SK-N-SH (cell line): ENCODE measurements around the gene SIX4. TPM values are rescaled to one million over a fixed set of nuclear protein-coding genes. Genes with fewer than 3 reads are reported as not detected.

Experiments
- CTCF ChIA-PET: fragments of 300-600, 350-600 bp; formaldehyde crosslinking; extraction: SDS; loops from one replicate; lab custom pipeline; 2021; lab: Yijun Ruan, JAX
- POLR2A ChIA-PET: fragments of 350-600 bp; sonication (Branson Sonifier 250); formaldehyde crosslinking; extraction: SDS; loops from one replicate; lab custom pipeline; 2020; ENCODE audit warnings: antibody characterized with exemption, inconsistent platforms; lab: Yijun Ruan, JAX
- DNase-seq: peaks from one replicate; pipeline ENCODE4 v3.0.0; 2012
- H2AFZ ChIP-seq: fragments of 200-600 bp; sonication (generic); 2 replicates; pipeline ENCODE4 v1.8.1; 2016; ENCODE audit warnings: antibody characterized with exemption, mild to moderate bottlenecking, low read depth
- H3F3A ChIP-seq: fragments of 200-600 bp; sonication (generic); replicated peaks from 2 replicates; pipeline ENCODE3; 2016; ENCODE audit warnings: antibody characterized with exemption, mild to moderate bottlenecking; ENCODE audit not compliant: insufficient read depth
- H3K27ac ChIP-seq, 2 experiments: fragments of 200-500 bp in 1 of 2; fragments of 200-600 bp in 1 of 2; sonication (Bioruptor generic) in 1 of 2; sonication (generic), shearing (Covaris generic) in 1 of 2; 2 replicates each; pipeline versions ENCODE4 v1.5.1 to v1.6.1; 2014 to 2016; ENCODE audit warnings: low read depth in 2 of 2, inconsistent platforms in 1 of 2, low read length in 1 of 2, mild to moderate bottlenecking in 1 of 2, mixed read lengths in 1 of 2
- H3K27me3 ChIP-seq: fragments of 200-600 bp; sonication (generic), shearing (Covaris generic); 2 replicates; pipeline ENCODE4 v1.6.1; 2016; ENCODE audit warnings: mixed run types; ENCODE audit not compliant: insufficient read depth
- H3K36me3 ChIP-seq, 2 experiments: fragments of 200-500 bp in 1 of 2; fragments of 200-600 bp in 1 of 2; sonication (Bioruptor generic) in 1 of 2; sonication (generic) in 1 of 2; replicated peaks in 1 of 2; 2 replicates each; pipeline versions ENCODE3 to v1.5.1; 2014 to 2016; ENCODE audit warnings: low read length in 1 of 2, mild to moderate bottlenecking in 1 of 2; ENCODE audit not compliant: insufficient read depth in 2 of 2, control insufficient read depth in 1 of 2
- H3K4me1 ChIP-seq, 2 experiments: fragments of 200-500 bp in 1 of 2; fragments of 200-600 bp in 1 of 2; sonication (Bioruptor generic) in 1 of 2; sonication (generic), shearing (Covaris generic) in 1 of 2; 2 replicates each; pipeline versions ENCODE4 v1.5.1 to v1.6.1; 2014 to 2016; ENCODE audit warnings: low read depth in 1 of 2, low read length in 1 of 2, mixed run types in 1 of 2; ENCODE audit not compliant: insufficient read depth in 2 of 2, control insufficient read depth in 1 of 2
- H3K4me2 ChIP-seq: fragments of 200-600 bp; sonication (generic), shearing (Covaris generic); 2 replicates; pipeline ENCODE4 v1.6.1; 2017; ENCODE audit warnings: mixed run types
- H3K4me3 ChIP-seq, 2 experiments: fragments of 200-500 bp in 1 of 2; fragments of 200-600 bp in 1 of 2; sonication (Bioruptor generic) in 1 of 2; sonication (generic), shearing (Covaris generic) in 1 of 2; 2 replicates each; pipeline versions ENCODE4 v1.5.1 to v1.8.1; 2014 to 2016; ENCODE audit warnings: low read depth in 2 of 2, inconsistent platforms in 1 of 2, low read length in 1 of 2, mild to moderate bottlenecking in 1 of 2, mixed read lengths in 1 of 2, moderate library complexity in 1 of 2
- H3K79me2 ChIP-seq: fragments of 200-600 bp; sonication (generic); 2 replicates; pipeline ENCODE4 v1.8.1; 2017; ENCODE audit warnings: mild to moderate bottlenecking; ENCODE audit not compliant: insufficient read depth
- H3K9ac ChIP-seq: fragments of 200-600 bp; sonication (generic); 2 replicates; pipeline ENCODE4 v1.6.1; 2017; ENCODE audit warnings: mixed run types
- H3K9me2 ChIP-seq: fragments of 200-600 bp; sonication (generic); 2 replicates; pipeline ENCODE4 v1.6.1; 2017; ENCODE audit warnings: mixed run types
- H3K9me3 ChIP-seq: fragments of 200-600 bp; sonication (generic); 2 replicates; pipeline ENCODE4 v1.6.1; 2017; ENCODE audit warnings: mixed run types, mild to moderate bottlenecking, moderate library complexity
- H4K20me1 ChIP-seq: fragments of 200-600 bp; sonication (generic); 2 replicates; pipeline ENCODE4 v1.6.1; 2017; ENCODE audit warnings: mild to moderate bottlenecking, mixed run types; ENCODE audit not compliant: insufficient read depth
- CHD2 ChIP-seq: fragments of 150-350 bp; IDR thresholded peaks from 2 replicates; pipeline ENCODE4 v1.6.1; 2018; ENCODE audit warnings: low read length; ENCODE audit not compliant: partially characterized antibody
- ELF1 ChIP-seq: IDR thresholded peaks from 2 replicates; pipeline ENCODE4 v1.4.0; 2012
- EP300 ChIP-seq, 2 experiments: IDR thresholded peaks; 2 replicates each; pipeline versions ENCODE4 v1.4.0 to v1.6.1; 2012; ENCODE audit warnings: borderline replicate concordance in 1 of 2, low read depth in 1 of 2, low read length in 1 of 2
- EZH2phosphoT487 ChIP-seq: fragments of 200-600 bp; sonication (generic); IDR thresholded peaks from 2 replicates; pipeline ENCODE4 v1.6.1; 2017; ENCODE audit warnings: low read depth, mixed run types, mild to moderate bottlenecking, antibody characterized with exemption, moderate library complexity, borderline replicate concordance
- FOXJ3 ChIP-seq: sonication (generic); formaldehyde crosslinking; IDR thresholded peaks from 2 replicates; pipeline ENCODE4 v1.5.1; 2020; ENCODE audit warnings: mild to moderate bottlenecking, missing genetic modification reagents
- GATA2 ChIP-seq: sonication (generic); formaldehyde crosslinking; IDR thresholded peaks from 2 replicates; pipeline ENCODE4 v1.5.0; 2020; ENCODE audit warnings: mild to moderate bottlenecking, missing genetic modification reagents
- MEF2A ChIP-seq: IDR thresholded peaks from 2 replicates; pipeline ENCODE4 v1.4.0; 2012; ENCODE audit warnings: low read depth, borderline replicate concordance
- MXI1 ChIP-seq: IDR thresholded peaks from 2 replicates; pipeline ENCODE4 v1.6.1; 2012; ENCODE audit warnings: mild to moderate bottlenecking, low read depth, low read length, improper control_type of control experiment
- NFIC ChIP-seq: IDR thresholded peaks from 2 replicates; pipeline ENCODE4 v1.4.0; 2012; ENCODE audit warnings: borderline replicate concordance
- NRF1 ChIP-seq: IDR thresholded peaks from 2 replicates; pipeline ENCODE4 v1.6.1; 2012; ENCODE audit warnings: low read depth, mild to moderate bottlenecking, low read length
- TAF1 ChIP-seq: IDR thresholded peaks from 2 replicates; pipeline ENCODE4 v1.6.1; 2012; ENCODE audit warnings: low read depth, mild to moderate bottlenecking, low read length, moderate library complexity, borderline replicate concordance
- YY1 ChIP-seq: IDR thresholded peaks from 2 replicates; pipeline ENCODE4 v1.4.0; 2012; ENCODE audit warnings: low read depth, mild to moderate bottlenecking
- WGBS: methylation state at CpG from one replicate; pipeline ENCODE4 v1.1.6; 2017; ENCODE audit warnings: low lambda C conversion rate; 5-methylcytosine and 5-hydroxymethylcytosine counted together
- polyA plus RNA-seq, 3 experiments: library from polyadenylated mRNA; depleted of rRNA; stranded (reverse); fragments of >200 nt; gene quantifications; 2 replicates each; pipeline ENCODE4 v1.2.3, GENCODE V29; 2012
- TF ChIP-seq, protein P1 (sequence below): IDR thresholded peaks from 2 replicates; pipeline ENCODE4 v1.4.0; 2012; ENCODE audit warnings: low read depth
- TF ChIP-seq, protein P2 (sequence below): IDR thresholded peaks from 2 replicates; pipeline ENCODE4; 2012
- TF ChIP-seq, protein P3 (sequence below): IDR thresholded peaks from 2 replicates; pipeline ENCODE4 v1.4.0; 2012; ENCODE audit warnings: low read depth, borderline replicate concordance
- TF ChIP-seq, protein P4 (sequence below): fragments of 150-350 bp; IDR thresholded peaks from 2 replicates; pipeline ENCODE4 v1.6.1; 2017; ENCODE audit warnings: antibody characterized with exemption, low read length, low read depth, borderline replicate concordance
- TF ChIP-seq, protein P5 (sequence below): IDR thresholded peaks from 2 replicates; pipeline ENCODE4 v1.4.0; 2012; ENCODE audit warnings: low read depth, borderline replicate concordance
- TF ChIP-seq, protein P6 (sequence below): IDR thresholded peaks from 2 replicates; pipeline ENCODE4 v1.6.1; 2012; ENCODE audit warnings: mild to moderate bottlenecking, low read depth, low read length, moderate library complexity
- TF ChIP-seq, protein P7 (sequence below): fragments of 150-350 bp; IDR thresholded peaks from 2 replicates; pipeline ENCODE4 v1.6.1; 2016; ENCODE audit warnings: mild to moderate bottlenecking, low read depth, low read length

SIX4 gene
- polyA plus RNA-seq, 1 of the 3 experiments (the other 2 are of a cell fraction), result 3.3 TPM

DNA sequence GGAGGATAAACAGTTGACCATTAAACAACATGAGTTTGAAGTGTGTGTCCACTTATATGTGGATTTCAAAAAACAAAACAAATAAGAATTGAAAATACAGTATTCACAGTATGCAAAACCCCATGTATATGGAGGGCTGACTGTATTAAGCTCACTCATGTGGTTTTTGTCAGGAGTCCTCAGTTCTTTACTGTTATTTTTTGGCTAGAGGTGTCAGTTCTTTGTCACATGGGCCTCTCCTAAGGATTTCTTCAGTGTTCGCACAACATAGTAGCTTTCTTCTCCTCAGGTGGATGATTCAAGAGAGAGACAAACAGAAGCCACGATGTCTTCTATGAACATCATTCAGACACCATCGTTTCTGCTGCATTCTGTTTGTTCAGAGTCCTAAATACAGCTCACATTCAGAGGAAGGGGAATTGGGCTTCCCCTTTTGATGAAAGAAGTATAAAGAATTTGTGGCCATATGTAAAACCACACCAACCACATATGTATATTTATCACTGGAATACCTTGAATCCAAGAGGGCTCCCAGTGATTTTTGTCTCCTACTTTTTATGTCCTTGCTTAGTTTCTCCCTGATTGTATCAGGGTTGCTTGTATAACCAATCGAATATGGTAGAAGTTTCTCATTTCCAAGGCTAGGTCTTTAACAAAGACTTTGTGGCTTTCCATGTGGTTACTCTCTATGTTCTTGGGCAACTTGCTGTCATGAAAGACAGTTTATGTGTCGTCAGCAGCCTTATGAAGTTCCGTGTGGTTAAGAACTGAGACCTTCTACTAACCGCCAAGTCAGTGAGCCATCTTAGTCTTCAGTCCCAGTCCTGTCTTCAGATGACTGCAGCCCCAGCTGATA lies 29.3 kb upstream of the SIX4 start:
- 94% methylated on average over 7 of the region's 7 CpGs for WGBS
- no peak for DNase-seq
- H3K9me2 ChIP-seq, result peaks cover 3% of the 10 kb centered on the region; the same call in 1 of the 2 replicates
- H3K4me1 ChIP-seq, result peaks cover 0 to 22% of the 10 kb centered on the region in 2 experiments; a peak in 3 of 4 replicates
- POLR2A ChIA-PET, result no interaction called here
- no peaks in the 10 kb centered on the region for H3K27me3 ChIP-seq
- peaks cover 17% of the 10 kb centered on the region for H3F3A ChIP-seq
- H3K9me3 ChIP-seq, result no peaks in the 10 kb centered on the region
- CTCF ChIA-PET, result interaction anchor here (1.2 kb wide), 1 partner anchor 101 kb away, joined by 4 read pairs; no protein-coding TSS in a partner anchor
- H4K20me1 ChIP-seq, result peaks cover 8% of the 10 kb centered on the region; the same call in 1 of the 2 replicates
- TF ChIP-seq TAF1 (no peak), NRF1 (no peak), ELF1 (no peak), MXI1 (no peak), CHD2 (no peak), EZH2phosphoT487 (no peak), EP300 (IDR thresholded peaks at IDR 0.05; ENCODE audit: borderline replicate concordance in 1 of 2, low read depth in 1 of 2, low read length in 1 of 2) (no peak), NFIC (no peak), MEF2A (no peak), GATA2 (CRISPR knock-in tag) (no peak), FOXJ3 (CRISPR knock-in tag) (no peak), YY1 (no peak)
- TF ChIP-seq, protein P1, sequence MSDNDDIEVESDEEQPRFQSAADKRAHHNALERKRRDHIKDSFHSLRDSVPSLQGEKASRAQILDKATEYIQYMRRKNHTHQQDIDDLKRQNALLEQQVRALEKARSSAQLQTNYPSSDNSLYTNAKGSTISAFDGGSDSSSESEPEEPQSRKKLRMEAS, result no peak
- TF ChIP-seq, protein P2, sequence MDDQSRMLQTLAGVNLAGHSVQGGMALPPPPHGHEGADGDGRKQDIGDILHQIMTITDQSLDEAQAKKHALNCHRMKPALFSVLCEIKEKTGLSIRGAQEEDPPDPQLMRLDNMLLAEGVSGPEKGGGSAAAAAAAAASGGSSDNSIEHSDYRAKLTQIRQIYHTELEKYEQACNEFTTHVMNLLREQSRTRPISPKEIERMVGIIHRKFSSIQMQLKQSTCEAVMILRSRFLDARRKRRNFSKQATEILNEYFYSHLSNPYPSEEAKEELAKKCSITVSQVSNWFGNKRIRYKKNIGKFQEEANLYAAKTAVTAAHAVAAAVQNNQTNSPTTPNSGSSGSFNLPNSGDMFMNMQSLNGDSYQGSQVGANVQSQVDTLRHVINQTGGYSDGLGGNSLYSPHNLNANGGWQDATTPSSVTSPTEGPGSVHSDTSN, result no peak
- TF ChIP-seq, protein P3, sequence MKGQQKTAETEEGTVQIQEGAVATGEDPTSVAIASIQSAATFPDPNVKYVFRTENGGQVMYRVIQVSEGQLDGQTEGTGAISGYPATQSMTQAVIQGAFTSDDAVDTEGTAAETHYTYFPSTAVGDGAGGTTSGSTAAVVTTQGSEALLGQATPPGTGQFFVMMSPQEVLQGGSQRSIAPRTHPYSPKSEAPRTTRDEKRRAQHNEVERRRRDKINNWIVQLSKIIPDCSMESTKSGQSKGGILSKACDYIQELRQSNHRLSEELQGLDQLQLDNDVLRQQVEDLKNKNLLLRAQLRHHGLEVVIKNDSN, result no peak
- TF ChIP-seq, protein P4, sequence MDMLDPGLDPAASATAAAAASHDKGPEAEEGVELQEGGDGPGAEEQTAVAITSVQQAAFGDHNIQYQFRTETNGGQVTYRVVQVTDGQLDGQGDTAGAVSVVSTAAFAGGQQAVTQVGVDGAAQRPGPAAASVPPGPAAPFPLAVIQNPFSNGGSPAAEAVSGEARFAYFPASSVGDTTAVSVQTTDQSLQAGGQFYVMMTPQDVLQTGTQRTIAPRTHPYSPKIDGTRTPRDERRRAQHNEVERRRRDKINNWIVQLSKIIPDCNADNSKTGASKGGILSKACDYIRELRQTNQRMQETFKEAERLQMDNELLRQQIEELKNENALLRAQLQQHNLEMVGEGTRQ, result no peak
- TF ChIP-seq, protein P5, sequence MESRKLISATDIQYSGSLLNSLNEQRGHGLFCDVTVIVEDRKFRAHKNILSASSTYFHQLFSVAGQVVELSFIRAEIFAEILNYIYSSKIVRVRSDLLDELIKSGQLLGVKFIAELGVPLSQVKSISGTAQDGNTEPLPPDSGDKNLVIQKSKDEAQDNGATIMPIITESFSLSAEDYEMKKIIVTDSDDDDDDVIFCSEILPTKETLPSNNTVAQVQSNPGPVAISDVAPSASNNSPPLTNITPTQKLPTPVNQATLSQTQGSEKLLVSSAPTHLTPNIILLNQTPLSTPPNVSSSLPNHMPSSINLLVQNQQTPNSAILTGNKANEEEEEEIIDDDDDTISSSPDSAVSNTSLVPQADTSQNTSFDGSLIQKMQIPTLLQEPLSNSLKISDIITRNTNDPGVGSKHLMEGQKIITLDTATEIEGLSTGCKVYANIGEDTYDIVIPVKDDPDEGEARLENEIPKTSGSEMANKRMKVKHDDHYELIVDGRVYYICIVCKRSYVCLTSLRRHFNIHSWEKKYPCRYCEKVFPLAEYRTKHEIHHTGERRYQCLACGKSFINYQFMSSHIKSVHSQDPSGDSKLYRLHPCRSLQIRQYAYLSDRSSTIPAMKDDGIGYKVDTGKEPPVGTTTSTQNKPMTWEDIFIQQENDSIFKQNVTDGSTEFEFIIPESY, result no peak
- TF ChIP-seq, protein P6, sequence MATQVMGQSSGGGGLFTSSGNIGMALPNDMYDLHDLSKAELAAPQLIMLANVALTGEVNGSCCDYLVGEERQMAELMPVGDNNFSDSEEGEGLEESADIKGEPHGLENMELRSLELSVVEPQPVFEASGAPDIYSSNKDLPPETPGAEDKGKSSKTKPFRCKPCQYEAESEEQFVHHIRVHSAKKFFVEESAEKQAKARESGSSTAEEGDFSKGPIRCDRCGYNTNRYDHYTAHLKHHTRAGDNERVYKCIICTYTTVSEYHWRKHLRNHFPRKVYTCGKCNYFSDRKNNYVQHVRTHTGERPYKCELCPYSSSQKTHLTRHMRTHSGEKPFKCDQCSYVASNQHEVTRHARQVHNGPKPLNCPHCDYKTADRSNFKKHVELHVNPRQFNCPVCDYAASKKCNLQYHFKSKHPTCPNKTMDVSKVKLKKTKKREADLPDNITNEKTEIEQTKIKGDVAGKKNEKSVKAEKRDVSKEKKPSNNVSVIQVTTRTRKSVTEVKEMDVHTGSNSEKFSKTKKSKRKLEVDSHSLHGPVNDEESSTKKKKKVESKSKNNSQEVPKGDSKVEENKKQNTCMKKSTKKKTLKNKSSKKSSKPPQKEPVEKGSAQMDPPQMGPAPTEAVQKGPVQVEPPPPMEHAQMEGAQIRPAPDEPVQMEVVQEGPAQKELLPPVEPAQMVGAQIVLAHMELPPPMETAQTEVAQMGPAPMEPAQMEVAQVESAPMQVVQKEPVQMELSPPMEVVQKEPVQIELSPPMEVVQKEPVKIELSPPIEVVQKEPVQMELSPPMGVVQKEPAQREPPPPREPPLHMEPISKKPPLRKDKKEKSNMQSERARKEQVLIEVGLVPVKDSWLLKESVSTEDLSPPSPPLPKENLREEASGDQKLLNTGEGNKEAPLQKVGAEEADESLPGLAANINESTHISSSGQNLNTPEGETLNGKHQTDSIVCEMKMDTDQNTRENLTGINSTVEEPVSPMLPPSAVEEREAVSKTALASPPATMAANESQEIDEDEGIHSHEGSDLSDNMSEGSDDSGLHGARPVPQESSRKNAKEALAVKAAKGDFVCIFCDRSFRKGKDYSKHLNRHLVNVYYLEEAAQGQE, result no peak
- TF ChIP-seq, protein P7, sequence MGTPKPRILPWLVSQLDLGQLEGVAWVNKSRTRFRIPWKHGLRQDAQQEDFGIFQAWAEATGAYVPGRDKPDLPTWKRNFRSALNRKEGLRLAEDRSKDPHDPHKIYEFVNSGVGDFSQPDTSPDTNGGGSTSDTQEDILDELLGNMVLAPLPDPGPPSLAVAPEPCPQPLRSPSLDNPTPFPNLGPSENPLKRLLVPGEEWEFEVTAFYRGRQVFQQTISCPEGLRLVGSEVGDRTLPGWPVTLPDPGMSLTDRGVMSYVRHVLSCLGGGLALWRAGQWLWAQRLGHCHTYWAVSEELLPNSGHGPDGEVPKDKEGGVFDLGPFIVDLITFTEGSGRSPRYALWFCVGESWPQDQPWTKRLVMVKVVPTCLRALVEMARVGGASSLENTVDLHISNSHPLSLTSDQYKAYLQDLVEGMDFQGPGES, result no peak
- TF ChIP-seq, all 33 proteins: peak for 0
- Histone ChIP-seq H3K36me3 (no peaks in the 10 kb centered on the region), H3K79me2 (peaks cover 93% of the 10 kb centered on the region), H3K9ac (no peak overlapping the region), H3K27ac (no peak overlapping the region), H3K4me2 (no peak overlapping the region), H2AFZ (no peak overlapping the region), H3K4me3 (no peak overlapping the region)
